Liver (tissue), 9 donors: ENCODE measurements around the gene PPP6R2. TPM values are rescaled to one million over a fixed set of nuclear protein-coding genes. Genes with fewer than 3 reads are reported as not detected.

ENCODE experiments used
- DNase-seq: peaks from one replicate; pipeline ENCODE4 v3.0.0-alpha.2; 2017; ENCODE audit warnings: low spot score
- H3K27ac ChIP-seq, 2 donors: one replicate each; pipeline ENCODE4 v1.7.0; 2013; ENCODE audit warnings: inconsistent platforms in 2 of 2, low read length in 2 of 2, control low read depth in 1 of 2, low read depth in 1 of 2, mild to moderate bottlenecking in 1 of 2
- H3K27me3 ChIP-seq, 4 donors: one replicate each; pipeline versions ENCODE4 v1.6.1 to v1.7.0; 2013; ENCODE audit warnings: low read length in 3 of 4, inconsistent platforms in 1 of 4, mild to moderate bottlenecking in 1 of 4, moderate library complexity in 1 of 4; ENCODE audit not compliant: control insufficient read depth in 4 of 4, insufficient read depth in 4 of 4
- H3K36me3 ChIP-seq, 4 donors: one replicate each; pipeline versions ENCODE4 v1.6.1 to v1.7.0; 2013; ENCODE audit warnings: low read length in 3 of 4, mild to moderate bottlenecking in 3 of 4, low read depth in 1 of 4, moderate library complexity in 1 of 4; ENCODE audit not compliant: control insufficient read depth in 4 of 4, insufficient read depth in 3 of 4
- H3K4me1 ChIP-seq, 4 donors: one replicate each; pipeline versions ENCODE4 v1.6.1 to v1.7.0; 2013; ENCODE audit warnings: low read length in 3 of 4, mild to moderate bottlenecking in 3 of 4, moderate library complexity in 1 of 4; ENCODE audit not compliant: control insufficient read depth in 4 of 4, insufficient read depth in 4 of 4
- H3K4me3 ChIP-seq, 3 donors: one replicate each; pipeline versions ENCODE4 v1.6.1 to v1.7.0; 2013; ENCODE audit warnings: low read length in 3 of 3, control low read depth in 1 of 3, low read depth in 1 of 3, mild to moderate bottlenecking in 1 of 3
- H3K9ac ChIP-seq, 2 donors: one replicate each; pipeline ENCODE4 v1.7.0; 2013; ENCODE audit warnings: low read length in 2 of 2, mild to moderate bottlenecking in 2 of 2, moderate library complexity in 2 of 2, control low read depth in 1 of 2, low read depth in 1 of 2
- H3K9me3 ChIP-seq, 4 donors: one replicate each; pipeline versions ENCODE4 v1.6.1 to v1.7.0; 2013; ENCODE audit warnings: low read length in 3 of 4; ENCODE audit not compliant: control insufficient read depth in 4 of 4
- CTCF ChIP-seq: fragments of 150-350 bp; IDR thresholded peaks from 2 replicates; pipeline ENCODE4 v1.5.1; 2017; ENCODE audit warnings: improper control_type of control experiment, low read depth, low read length; ENCODE audit not compliant: missing input control
- EGR1 ChIP-seq, 2 donors: IDR thresholded peaks; 2 replicates each; pipeline ENCODE4 v1.6.1; 2016 to 2018; ENCODE audit warnings: antibody characterized with exemption in 2 of 2, low read depth in 2 of 2
- FOXA1 ChIP-seq: IDR thresholded peaks from 2 replicates; pipeline ENCODE4 v1.6.1; 2016; ENCODE audit warnings: antibody characterized with exemption
- FOXA2 ChIP-seq: IDR thresholded peaks from 2 replicates; pipeline ENCODE4 v1.6.1; 2016; ENCODE audit warnings: antibody characterized with exemption
- GABPA ChIP-seq, 2 donors: IDR thresholded peaks in 1 of 2; conservative IDR thresholded peaks in 1 of 2; 2 replicates each; pipeline ENCODE4 v1.6.1; 2016; ENCODE audit warnings: antibody characterized with exemption in 2 of 2, mild to moderate bottlenecking in 1 of 2, moderate library complexity in 1 of 2
- HNF4A ChIP-seq, 2 donors: conservative IDR thresholded peaks; 2 replicates each; pipeline ENCODE4 v1.6.1; 2016; ENCODE audit warnings: antibody characterized with exemption in 2 of 2, mild to moderate bottlenecking in 2 of 2
- HNF4G ChIP-seq: IDR thresholded peaks from 2 replicates; pipeline ENCODE4 v1.6.1; 2016; ENCODE audit warnings: antibody characterized with exemption
- JUND ChIP-seq, 2 donors: IDR thresholded peaks; 2 replicates each; pipeline ENCODE4 v1.6.1; 2016; ENCODE audit warnings: antibody characterized with exemption in 2 of 2
- RAD21 ChIP-seq, 2 donors: IDR thresholded peaks; 2 replicates each; pipeline ENCODE4 v1.6.1; 2016; ENCODE audit warnings: antibody characterized with exemption in 2 of 2, mild to moderate bottlenecking in 2 of 2
- RXRA ChIP-seq, 2 donors: IDR thresholded peaks; 2 replicates each; pipeline ENCODE4 v1.6.1; 2017 to 2018; ENCODE audit warnings: antibody characterized with exemption in 2 of 2, mild to moderate bottlenecking in 1 of 2
- SP1 ChIP-seq: IDR thresholded peaks from 2 replicates; pipeline ENCODE4 v1.6.1; 2018; ENCODE audit warnings: antibody characterized with exemption, mild to moderate bottlenecking
- TAF1 ChIP-seq: conservative IDR thresholded peaks from 2 replicates; pipeline ENCODE4 v1.6.1; 2016; ENCODE audit warnings: antibody characterized with exemption, mild to moderate bottlenecking
- YY1 ChIP-seq: IDR thresholded peaks from 2 replicates; pipeline ENCODE4 v1.6.1; 2016; ENCODE audit warnings: antibody characterized with exemption, mild to moderate bottlenecking
- WGBS: extraction: QIAGEN DNeasy Blood & Tissue Kit; methylation state at CpG from one replicate; pipeline ENCODE4 v1.1.7; 2013; 5-methylcytosine and 5-hydroxymethylcytosine counted together
- polyA plus RNA-seq, 2 donors: library from polyadenylated mRNA; stranded (reverse) in 1 of 2; unstranded in 1 of 2; fragments of 200-250 nt in 1 of 2; fragments of >200 nt in 1 of 2; fragmentation: Nextera tagmentation in 1 of 2; extraction: Ambion mirVana in 1 of 2; gene quantifications; one replicate each; pipeline versions ENCODE4 v1.2.1 to v1.2.3, GENCODE V29; 2013 to 2015
- total RNA-seq, 2 donors: library from RNA; depleted of rRNA; stranded (reverse); fragments of >200 nt; gene quantifications; one replicate each; pipeline ENCODE4 v1.2.3, GENCODE V29; 2014
- TF ChIP-seq, protein P1 (sequence below): IDR thresholded peaks from 2 replicates; pipeline ENCODE4 v1.6.1; 2016; ENCODE audit warnings: antibody characterized with exemption
- TF ChIP-seq, protein P2 (sequence below): IDR thresholded peaks from 2 replicates; pipeline ENCODE4 v1.6.1; 2016; ENCODE audit warnings: antibody characterized with exemption
- TF ChIP-seq, protein P3 (sequence below): IDR thresholded peaks from 2 replicates; pipeline ENCODE4 v1.6.1; 2016; ENCODE audit warnings: antibody characterized with exemption
- donor health status: healthy.
- donor health status: healthy.
- donor health status: healthy.
- donor health status: healthy.
- donor health status: healthy.

Gene PPP6R2
- total and polyA plus RNA-seq, 4 donors, result 28.8 to 117 (median 47.2) TPM

- Histone ChIP-seq H3K4me1 (no peaks in the 10 kb centered on the region), H3K36me3 (no peaks in the 10 kb centered on the region), H3K9me3 (no peaks in the 10 kb centered on the region), H3K27me3 (no peaks in the 10 kb centered on the region), H3K27ac (no peak overlapping the region), H3K4me3 (no peak overlapping the region), H3K9ac (no peak overlapping the region)
- WGBS, result 96% methylated on average over 9 of the region's 9 CpGs
- DNase-seq, result no peak
- TF ChIP-seq RXRA (IDR thresholded peaks at IDR 0.05) (no peak), FOXA2 (no peak), YY1 (no peak), JUND (IDR thresholded peaks at IDR 0.05) (no peak), SP1 (no peak), GABPA (IDR thresholded peaks at IDR 0.05 in 1 of 2, conservative IDR thresholded peaks at IDR 0.05 in 1 of 2) (no peak), HNF4A (conservative IDR thresholded peaks at IDR 0.05) (no peak)
- TF ChIP-seq, protein P1, sequence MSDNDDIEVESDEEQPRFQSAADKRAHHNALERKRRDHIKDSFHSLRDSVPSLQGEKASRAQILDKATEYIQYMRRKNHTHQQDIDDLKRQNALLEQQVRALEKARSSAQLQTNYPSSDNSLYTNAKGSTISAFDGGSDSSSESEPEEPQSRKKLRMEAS, result no peak
- TF ChIP-seq, protein P2, sequence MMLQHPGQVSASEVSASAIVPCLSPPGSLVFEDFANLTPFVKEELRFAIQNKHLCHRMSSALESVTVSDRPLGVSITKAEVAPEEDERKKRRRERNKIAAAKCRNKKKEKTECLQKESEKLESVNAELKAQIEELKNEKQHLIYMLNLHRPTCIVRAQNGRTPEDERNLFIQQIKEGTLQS, result no peak
- TF ChIP-seq, protein P3, sequence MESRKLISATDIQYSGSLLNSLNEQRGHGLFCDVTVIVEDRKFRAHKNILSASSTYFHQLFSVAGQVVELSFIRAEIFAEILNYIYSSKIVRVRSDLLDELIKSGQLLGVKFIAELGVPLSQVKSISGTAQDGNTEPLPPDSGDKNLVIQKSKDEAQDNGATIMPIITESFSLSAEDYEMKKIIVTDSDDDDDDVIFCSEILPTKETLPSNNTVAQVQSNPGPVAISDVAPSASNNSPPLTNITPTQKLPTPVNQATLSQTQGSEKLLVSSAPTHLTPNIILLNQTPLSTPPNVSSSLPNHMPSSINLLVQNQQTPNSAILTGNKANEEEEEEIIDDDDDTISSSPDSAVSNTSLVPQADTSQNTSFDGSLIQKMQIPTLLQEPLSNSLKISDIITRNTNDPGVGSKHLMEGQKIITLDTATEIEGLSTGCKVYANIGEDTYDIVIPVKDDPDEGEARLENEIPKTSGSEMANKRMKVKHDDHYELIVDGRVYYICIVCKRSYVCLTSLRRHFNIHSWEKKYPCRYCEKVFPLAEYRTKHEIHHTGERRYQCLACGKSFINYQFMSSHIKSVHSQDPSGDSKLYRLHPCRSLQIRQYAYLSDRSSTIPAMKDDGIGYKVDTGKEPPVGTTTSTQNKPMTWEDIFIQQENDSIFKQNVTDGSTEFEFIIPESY, result no peak
Observed at GRCh38 chr22:50317178-50317577, 25.9 kb upstream of the PPP6R2 start.

GRCh38 chr22:50317674-50318073 lies 25.5 kb upstream of the PPP6R2 start:
- WGBS, result 96% methylated on average over 7 of the region's 7 CpGs
- Histone ChIP-seq H3K9me3 (no peaks in the 10 kb centered on the region), H3K9ac (no peak overlapping the region), H3K4me3 (no peak overlapping the region), H3K27me3 (no peaks in the 10 kb centered on the region), H3K36me3 (no peaks in the 10 kb centered on the region), H3K27ac (no peak overlapping the region), H3K4me1 (no peaks in the 10 kb centered on the region)
- TF ChIP-seq EGR1 (IDR thresholded peaks at IDR 0.05; ENCODE audit: low read depth in 2 of 2) (no peak), FOXA2 (no peak), RXRA (IDR thresholded peaks at IDR 0.05) (no peak), GABPA (IDR thresholded peaks at IDR 0.05 in 1 of 2, conservative IDR thresholded peaks at IDR 0.05 in 1 of 2) (no peak), RAD21 (IDR thresholded peaks at IDR 0.05) (no peak), FOXA1 (no peak), TAF1 (no peak), HNF4G (no peak), YY1 (no peak), CTCF (no peak)
- TF ChIP-seq, protein P3, result no peak
- no peak for DNase-seq
